ENCODE data around the gene GTF3C2. TPM values are rescaled to one million over a fixed set of nuclear protein-coding genes. Genes with fewer than 3 reads are reported as not detected.

The GTF3C2 gene
- total and polyA plus RNA-seq, 10 donors = 27.5 to 73.8 (median 61.2) TPM

DNA sequence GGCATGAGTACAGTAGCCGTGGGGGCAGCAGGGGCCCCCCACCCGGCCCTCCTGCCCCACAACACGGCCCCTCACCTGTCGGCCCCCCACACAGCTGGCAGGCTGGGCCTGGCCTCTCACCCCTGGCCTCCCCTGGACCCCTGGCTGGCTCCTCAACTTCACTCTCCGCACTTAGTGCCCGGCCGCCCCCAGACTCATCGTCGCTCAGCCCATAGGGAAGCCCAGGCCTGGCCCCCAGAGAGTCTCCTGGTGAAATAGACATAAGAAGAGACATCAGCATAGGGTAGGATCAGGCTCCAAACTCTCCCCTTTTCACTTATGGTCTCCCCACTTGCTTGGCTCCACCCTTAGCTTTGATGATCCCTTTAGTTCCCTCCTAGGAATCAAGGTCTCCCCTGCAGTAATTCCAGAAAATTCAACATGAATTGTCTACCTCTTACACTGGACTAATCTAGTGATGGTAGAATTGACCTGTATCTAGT is 22.3 kb upstream of the GTF3C2 start:
- peak; percentile 79 for DNase-seq
- no peak for TF ChIP-seq POLR2A (IDR thresholded peaks at IDR 0.05)
- no peak for TF ChIP-seq CTCF (IDR thresholded peaks at IDR 0.05 in 8 of 11, conservative IDR thresholded peaks at IDR 0.05 in 3 of 11)
- TF ChIP-seq POLR2AphosphoS5 (IDR thresholded peaks at IDR 0.05) = no peak
- H3K36me3 ChIP-seq = peaks cover 0 to 79% (median 66%) of the 10 kb centered on the region in 6 donors
- no peak overlapping the region for H3K4me3 ChIP-seq
- intact Hi-C loops (cut with DNase I; ENCODE audit: low total_unique reads) = no loop called here
- no peaks in the 10 kb centered on the region for H3K9me3 ChIP-seq
- H3K27ac ChIP-seq = peak overlapping the region in 3 of 8 donors; percentile 89 to 93 (median 93)
- no peaks in the 10 kb centered on the region for H3K27me3 ChIP-seq (replicated peaks in 1 of 7)
- H3K4me1 ChIP-seq = peaks cover 13 to 64% (median 29%) of the 10 kb centered on the region in 6 donors
- 69 to 95% (median 89%) methylated on average over 2 to 9 of the region's 9 CpGs for WGBS, 5 donors

DNA sequence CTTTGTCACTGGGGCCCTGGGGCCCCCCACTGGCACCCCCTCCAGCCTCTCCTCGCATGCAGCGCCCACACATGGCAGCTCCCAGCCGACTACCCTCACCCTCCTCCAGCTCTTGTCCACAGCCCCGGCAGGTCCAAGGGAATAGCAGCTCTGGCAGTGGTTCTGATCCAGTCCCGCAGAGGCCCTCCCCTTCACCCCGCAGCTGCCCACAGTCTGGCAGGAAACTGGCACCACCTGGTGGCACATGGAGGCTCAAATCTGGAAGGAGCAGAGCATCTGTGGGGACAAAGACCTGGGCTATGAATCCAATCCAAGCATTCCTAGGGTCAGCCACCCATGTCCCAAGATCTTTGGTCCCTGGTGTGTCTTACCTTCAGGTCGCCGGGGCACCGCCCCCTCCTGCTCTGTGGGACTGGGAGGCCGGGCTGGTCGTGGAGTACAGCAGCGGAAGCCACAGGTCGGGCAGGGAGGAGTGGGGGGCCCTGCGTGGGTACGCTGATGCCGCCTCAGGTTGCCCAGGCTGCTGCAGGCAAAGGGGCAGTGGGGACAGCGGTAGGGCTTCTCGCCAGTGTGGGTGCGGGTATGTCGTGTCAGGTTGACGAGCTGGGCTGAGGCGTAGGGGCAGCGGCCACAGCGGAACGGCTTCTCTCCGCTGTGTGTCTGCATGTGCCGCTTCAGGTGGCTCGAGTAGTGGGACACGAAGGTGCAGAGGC is 21.7 kb upstream of the GTF3C2 start:
- WGBS, 5 donors = 80 to 86% (median 85%) methylated on average over 17 to 29 of the region's 29 CpGs
- H3K9me3 ChIP-seq = no peaks in the 10 kb centered on the region
- TF ChIP-seq POLR2A (IDR thresholded peaks at IDR 0.05) = no peak
- TF ChIP-seq POLR2AphosphoS5 (IDR thresholded peaks at IDR 0.05) = peak; percentile 58 to 85 (median 70)
- no peak for TF ChIP-seq CTCF (IDR thresholded peaks at IDR 0.05 in 8 of 11, conservative IDR thresholded peaks at IDR 0.05 in 3 of 11)
- peaks cover 13 to 70% (median 32%) of the 10 kb centered on the region in 6 donors for H3K4me1 ChIP-seq
- DNase-seq = peak; percentile 78
- H3K36me3 ChIP-seq = peaks cover 0 to 79% (median 66%) of the 10 kb centered on the region in 6 donors
- H3K4me3 ChIP-seq = no peak overlapping the region
- H3K27ac ChIP-seq = peak overlapping the region in 1 of 8 donors; percentile 93
- H3K27me3 ChIP-seq (replicated peaks in 1 of 7) = no peaks in the 10 kb centered on the region
- intact Hi-C loops (cut with DNase I; ENCODE audit: low total_unique reads) = no loop called here

GRCh38 chr2:27377618-27378095 is 21.1 kb upstream of the GTF3C2 start:
- no peaks in the 10 kb centered on the region for H3K27me3 ChIP-seq (replicated peaks in 1 of 7)
- H3K4me3 ChIP-seq = no peak overlapping the region
- H3K36me3 ChIP-seq = peaks cover 0 to 79% (median 66%) of the 10 kb centered on the region in 6 donors
- H3K4me1 ChIP-seq = peaks cover 19 to 76% (median 38%) of the 10 kb centered on the region in 6 donors
- WGBS, 5 donors = 88 to 92% (median 90%) methylated on average over 2 to 18 of the region's 18 CpGs
- TF ChIP-seq CTCF (IDR thresholded peaks at IDR 0.05 in 8 of 11, conservative IDR thresholded peaks at IDR 0.05 in 3 of 11) = no peak
- peak; percentile 62 to 82 (median 67) for TF ChIP-seq POLR2AphosphoS5 (IDR thresholded peaks at IDR 0.05)
- no peak overlapping the region for H3K27ac ChIP-seq
- intact Hi-C loops (cut with DNase I; ENCODE audit: low total_unique reads) = no loop called here
- H3K9me3 ChIP-seq = no peaks in the 10 kb centered on the region
- no peak for DNase-seq

Measured in spleen (tissue), 11 donors.